Suprapubic skin (tissue), 4 donors: ENCODE results near the gene WDR1.

Source experiments
- CTCF ChIP-seq, 2 donors: fragments of 200-600 bp in 1 of 2; fragments of 450-650 bp in 1 of 2; sonication (generic) in 1 of 2; IDR thresholded peaks; one replicate each; pipeline ENCODE4 v1.5.1; 2016 to 2019; ENCODE audit warnings: antibody characterized with exemption in 2 of 2, mild to moderate bottlenecking in 1 of 2, moderate library complexity in 1 of 2
- EP300 ChIP-seq: sonication (generic); formaldehyde crosslinking; IDR thresholded peaks from one replicate; pipeline ENCODE4 v1.6.1; 2017; ENCODE audit warnings: antibody characterized with exemption
- POLR2A ChIP-seq, 2 donors: fragments of 450-650 bp; IDR thresholded peaks; one replicate each; pipeline ENCODE4 v1.6.1; 2017; ENCODE audit warnings: antibody characterized with exemption in 2 of 2, mild to moderate bottlenecking in 2 of 2, moderate library complexity in 2 of 2
- POLR2AphosphoS5 ChIP-seq, 3 donors: sonication (generic); formaldehyde crosslinking; IDR thresholded peaks; one replicate each; pipeline ENCODE4 v1.6.1; 2017; ENCODE audit warnings: antibody characterized with exemption in 3 of 3

GRCh38 chr4:10131202-10131601, 14.6 kb upstream of the WDR1 start:
- TF ChIP-seq EP300: no peak
- TF ChIP-seq POLR2A (IDR thresholded peaks at IDR 0.05): no peak
- no peak for TF ChIP-seq CTCF (IDR thresholded peaks at IDR 0.05)
- no peak for TF ChIP-seq POLR2AphosphoS5 (IDR thresholded peaks at IDR 0.05)
